DOHH2 (cell line): ENCODE results near the gene ARFIP1.

Source experiments
- H3F3A ChIP-seq: fragments of 200-600 bp; sonication (generic), shearing (Covaris generic); 2 replicates; pipeline ENCODE4 v1.6.0; 2016; ENCODE audit warnings: antibody characterized with exemption, mild to moderate bottlenecking; ENCODE audit not compliant: control insufficient read depth, insufficient read depth
- H3K27ac ChIP-seq: fragments of 200-600 bp; sonication (generic); 2 replicates; pipeline ENCODE4 v1.5.1; 2014; ENCODE audit warnings: low read depth, mild to moderate bottlenecking, low read length, moderate library complexity
- H3K27me3 ChIP-seq: fragments of 200-600 bp; sonication (generic); 2 replicates; pipeline ENCODE4 v1.6.1; 2014; ENCODE audit warnings: mild to moderate bottlenecking, low read length, mixed read lengths; ENCODE audit not compliant: control insufficient read depth
- H3K36me3 ChIP-seq: fragments of 200-600 bp; sonication (generic); 2 replicates; pipeline ENCODE4 v1.6.1; 2014; ENCODE audit warnings: mild to moderate bottlenecking, low read length, moderate library complexity, mixed read lengths; ENCODE audit not compliant: control insufficient read depth
- H3K4me1 ChIP-seq: fragments of 200-600 bp; sonication (generic); 2 replicates; pipeline ENCODE4 v1.6.1; 2014; ENCODE audit warnings: mild to moderate bottlenecking, low read length, mixed read lengths; ENCODE audit not compliant: control insufficient read depth
- H3K4me2 ChIP-seq: fragments of 200-600 bp; sonication (generic); 2 replicates; pipeline ENCODE4 v1.6.0; 2014; ENCODE audit warnings: mild to moderate bottlenecking, low read length, moderate library complexity
- H3K4me3 ChIP-seq: fragments of 200-600 bp; sonication (generic); 2 replicates; pipeline ENCODE4 v1.5.1; 2014; ENCODE audit warnings: mild to moderate bottlenecking, low read length, mixed read lengths
- H3K79me2 ChIP-seq: fragments of 200-600 bp; sonication (generic); 2 replicates; pipeline ENCODE4 v1.6.1; 2014; ENCODE audit warnings: mild to moderate bottlenecking, low read length, mixed read lengths; ENCODE audit not compliant: control insufficient read depth
- H3K9me2 ChIP-seq: fragments of 200-600 bp; sonication (generic); replicated peaks from 2 replicates; pipeline ENCODE4 v1.6.1; 2014; ENCODE audit warnings: mild to moderate bottlenecking, low read length, mixed read lengths; ENCODE audit not compliant: control insufficient read depth
- H3K9me3 ChIP-seq: fragments of 200-600 bp; sonication (generic); 2 replicates; pipeline ENCODE4 v1.6.1; 2014; ENCODE audit warnings: antibody characterized with exemption, low read length, mixed read lengths; ENCODE audit not compliant: control insufficient read depth, insufficient read depth
- H4K20me1 ChIP-seq: fragments of 200-600 bp; sonication (generic); 2 replicates; pipeline ENCODE4 v1.6.0; 2014; ENCODE audit warnings: low read depth, mild to moderate bottlenecking, antibody characterized with exemption, low read length, moderate library complexity; ENCODE audit not compliant: control insufficient read depth, insufficient read depth
- CTCF ChIP-seq: fragments of 200-600 bp; sonication (generic); IDR thresholded peaks from one replicate; pipeline ENCODE4 v1.5.1; 2014; ENCODE audit warnings: antibody characterized with exemption, mild to moderate bottlenecking, low read depth, low read length; ENCODE audit not compliant: poor library complexity, severe bottlenecking
- EZH2phosphoT487 ChIP-seq: fragments of 200-600 bp; sonication (generic); IDR thresholded peaks from 2 replicates; pipeline ENCODE4 v1.6.1; 2017; ENCODE audit warnings: borderline replicate concordance, mild to moderate bottlenecking, antibody characterized with exemption, low read length, moderate library complexity, mixed read lengths

The ARFIP1 gene

DNA sequence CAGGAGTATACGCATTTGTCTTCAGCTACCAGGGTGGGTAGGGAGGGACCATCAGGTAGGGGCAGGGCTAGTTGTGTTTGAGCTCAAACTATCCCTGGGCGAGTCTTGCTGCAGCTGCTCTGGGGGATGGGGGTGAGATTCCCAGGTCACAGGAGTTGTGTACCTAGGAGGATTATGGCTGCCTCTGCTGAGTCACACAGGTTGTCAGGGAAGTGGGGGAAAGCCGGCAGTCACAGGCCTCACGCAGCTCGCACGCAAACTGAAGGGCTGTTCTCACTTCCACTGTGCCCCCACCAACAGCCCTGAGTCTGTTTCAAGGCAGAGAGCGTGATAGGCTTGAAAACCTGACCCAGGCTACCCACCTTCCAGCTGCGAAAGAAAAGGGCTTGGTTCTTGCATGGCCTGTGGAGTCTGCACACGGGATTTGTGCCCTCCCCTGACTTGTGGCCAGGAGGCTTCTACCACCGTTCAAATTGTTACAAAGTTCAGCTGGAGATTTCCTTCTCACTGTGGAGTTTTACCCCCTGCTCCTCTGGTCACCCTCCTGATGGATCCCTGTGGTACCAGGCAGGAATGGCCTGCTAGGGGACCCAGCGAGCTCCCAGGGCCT, 63.8 kb downstream of the ARFIP1 start:
- Histone ChIP-seq H3K79me2 (no peaks in the 10 kb centered on the region), H3K36me3 (no peaks in the 10 kb centered on the region), H3F3A (no peaks in the 10 kb centered on the region), H3K27ac (no peak overlapping the region), H3K4me2 (no peak overlapping the region), H3K4me3 (no peak overlapping the region), H3K4me1 (peaks cover 5% of the 10 kb centered on the region; the same call in 1 of the 2 replicates), H3K27me3 (no peaks in the 10 kb centered on the region), H3K9me3 (peaks cover 5% of the 10 kb centered on the region; the same call in 1 of the 2 replicates), H3K9me2 (no peaks in the 10 kb centered on the region), H4K20me1 (no peaks in the 10 kb centered on the region)
- no peak for TF ChIP-seq EZH2phosphoT487
- no peak for TF ChIP-seq CTCF

- no peak overlapping the region for H3K27ac ChIP-seq
- H3K4me1 ChIP-seq: peaks cover 25% of the 10 kb centered on the region
- TF ChIP-seq EZH2phosphoT487 (no peak), CTCF (no peak)
- no peak overlapping the region for H3K4me3 ChIP-seq
- no peaks in the 10 kb centered on the region for H3K9me2 ChIP-seq
- H3K9me3 ChIP-seq: no peaks in the 10 kb centered on the region
- no peaks in the 10 kb centered on the region for H3K36me3 ChIP-seq
- no peaks in the 10 kb centered on the region for H3K27me3 ChIP-seq
- H3F3A ChIP-seq: 0 out of 2 replicates have a peak, but pooled peaks cover 2% of the 10 kb centered on the region
- H4K20me1 ChIP-seq: no peaks in the 10 kb centered on the region
- no peaks in the 10 kb centered on the region for H3K79me2 ChIP-seq
- no peak overlapping the region for H3K4me2 ChIP-seq
Observed at GRCh38 chr4:152847376-152847775, 67.6 kb downstream of the ARFIP1 start.

GRCh38 chr4:152848508-152848907, 68.8 kb downstream of the ARFIP1 start:
- no peaks in the 10 kb centered on the region for H3K36me3 ChIP-seq
- no peaks in the 10 kb centered on the region; the same call in 1 of the 2 replicates for H3K9me3 ChIP-seq
- H4K20me1 ChIP-seq: no peaks in the 10 kb centered on the region
- no peaks in the 10 kb centered on the region for H3K79me2 ChIP-seq
- TF ChIP-seq EZH2phosphoT487: no peak
- no peak for TF ChIP-seq CTCF
- H3K27me3 ChIP-seq: no peaks in the 10 kb centered on the region
- no peak overlapping the region for H3K27ac ChIP-seq
- peaks cover 25% of the 10 kb centered on the region for H3K4me1 ChIP-seq
- no peaks in the 10 kb centered on the region for H3K9me2 ChIP-seq
- 0 out of 2 replicates have a peak, but pooled peaks cover 2% of the 10 kb centered on the region for H3F3A ChIP-seq
- no peak overlapping the region for H3K4me3 ChIP-seq
- H3K4me2 ChIP-seq: no peak overlapping the region
